GM12891 (cell line): ENCODE measurements around the gene CTSA.

ENCODE experiments used
- PAX5 ChIP-seq: IDR thresholded peaks from 2 replicates; pipeline ENCODE4 v1.6.1; 2011; ENCODE audit warnings: low read length, moderate library complexity, mild to moderate bottlenecking; ENCODE audit not compliant: insufficient read depth, severe bottlenecking
- POLR2A ChIP-seq: IDR thresholded peaks from 2 replicates; pipeline ENCODE4 v1.6.1; 2011; ENCODE audit warnings: low read depth, low read length, control low read depth
- POLR2AphosphoS5 ChIP-seq: IDR thresholded peaks from 2 replicates; pipeline ENCODE4 v1.6.1; 2011; ENCODE audit warnings: low read depth, low read length, control low read depth

- no peak for TF ChIP-seq POLR2AphosphoS5
- TF ChIP-seq POLR2A, result no peak
- TF ChIP-seq PAX5, result no peak
Observed at GRCh38 chr20:45899046-45899835, 8.1 kb downstream of the CTSA start.
